HL-60 (cell line): Measurements from ENCODE around the gene RAI1.
"Not testable (repeated sequence)": the region's sequence is repeated elsewhere in the genome, so short reads cannot be mapped to it uniquely, and the experiment has no call there.

Source experiments
- CTCF ChIP-seq: IDR thresholded peaks from one replicate; pipeline ENCODE4 v1.5.1; 2011; ENCODE audit warnings: low read length, control low read depth, inconsistent platforms; ENCODE audit not compliant: insufficient read depth
- GABPA ChIP-seq: IDR thresholded peaks from 2 replicates; pipeline ENCODE4 v1.6.1; 2012; ENCODE audit warnings: low read depth
- POLR2AphosphoS5 ChIP-seq: IDR thresholded peaks from 2 replicates; pipeline ENCODE4 v1.6.1; 2012; ENCODE audit warnings: low read depth
- REST ChIP-seq: IDR thresholded peaks from 2 replicates; pipeline ENCODE4 v1.6.1; 2012; ENCODE audit warnings: low read depth; ENCODE audit not compliant: insufficient replicate concordance
- SPI1 ChIP-seq: IDR thresholded peaks from 2 replicates; pipeline ENCODE4 v1.6.1; 2012; ENCODE audit warnings: low read depth, mild to moderate bottlenecking, borderline replicate concordance

GRCh38 chr17:17690233-17690632 is 9.0 kb downstream of the RAI1 start:
- not testable (repeated sequence) for TF ChIP-seq REST, CTCF, POLR2AphosphoS5, GABPA, SPI1
